GM21423 (cell line): Measurements from ENCODE around the gene DIPK1B.
"Not testable (repeated sequence)": the region's sequence is repeated elsewhere in the genome, so short reads cannot be mapped to it uniquely, and the experiment has no call there.

Experiments used
- ATAC-seq: cut with Tn5 transposase; IDR thresholded peaks from one replicate; pipeline ENCODE4 v1.9.1; 2021; ENCODE audit warnings: mild to moderate bottlenecking, moderate library complexity; ENCODE audit not compliant: unreplicated experiment

The DIPK1B gene

DNA sequence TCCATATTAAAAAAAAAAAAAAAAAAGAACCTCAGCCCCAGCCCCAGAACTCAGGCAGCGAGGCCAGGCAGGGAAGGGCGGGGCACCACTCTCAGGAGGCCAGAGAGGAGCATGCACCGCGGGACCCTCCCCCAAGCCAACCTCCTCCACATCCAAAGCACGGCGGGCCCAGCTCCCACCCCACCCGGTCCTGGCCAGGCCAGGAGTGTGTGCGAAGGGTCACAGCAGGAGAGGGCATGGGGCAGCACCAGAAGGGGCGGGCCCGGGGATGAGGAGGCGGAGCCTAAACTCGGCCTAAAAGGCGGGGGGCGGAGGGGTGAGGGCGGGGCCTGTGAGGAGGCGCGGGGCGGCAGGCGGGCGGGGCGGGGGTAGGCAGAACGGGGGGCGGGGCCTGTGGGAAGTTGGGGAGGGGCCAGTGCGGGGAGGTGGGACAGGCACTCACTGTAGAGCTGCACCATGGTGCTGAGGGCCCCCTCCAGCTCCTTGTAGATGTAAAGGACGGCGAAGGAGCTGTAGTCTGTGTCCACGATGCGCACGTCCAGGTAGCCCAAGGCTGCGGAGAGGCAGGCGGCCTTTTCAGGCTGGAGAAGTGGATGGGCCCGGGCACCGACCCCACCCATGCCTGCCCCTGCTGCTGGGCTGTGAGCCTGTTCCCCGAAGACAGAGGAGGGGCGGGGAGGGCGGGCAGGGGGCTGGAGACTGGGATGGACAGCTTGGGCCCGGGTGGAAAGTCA, 50.7 kb downstream of the DIPK1B start:
- ATAC-seq, result no peak

DNA sequence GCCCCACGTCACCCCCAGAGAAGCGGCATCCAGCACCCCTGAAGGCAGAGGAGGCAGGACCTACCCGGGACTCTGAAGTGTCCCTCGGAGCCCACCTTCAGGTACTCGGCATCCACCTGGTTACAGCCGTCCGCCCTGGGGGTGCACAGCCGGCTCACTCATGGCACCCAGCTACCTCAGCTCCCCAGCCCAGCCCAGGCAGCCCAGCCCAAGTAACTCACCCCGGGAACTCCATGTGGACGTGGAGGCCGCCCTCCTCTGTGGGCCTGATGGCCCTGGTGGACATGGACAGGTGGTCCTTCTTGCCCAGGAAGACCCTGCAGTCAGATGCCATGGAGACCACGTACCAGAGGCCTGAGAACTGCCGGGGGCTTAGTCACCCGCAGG, 51.3 kb downstream of the DIPK1B start:
- ATAC-seq, result no peak

DNA sequence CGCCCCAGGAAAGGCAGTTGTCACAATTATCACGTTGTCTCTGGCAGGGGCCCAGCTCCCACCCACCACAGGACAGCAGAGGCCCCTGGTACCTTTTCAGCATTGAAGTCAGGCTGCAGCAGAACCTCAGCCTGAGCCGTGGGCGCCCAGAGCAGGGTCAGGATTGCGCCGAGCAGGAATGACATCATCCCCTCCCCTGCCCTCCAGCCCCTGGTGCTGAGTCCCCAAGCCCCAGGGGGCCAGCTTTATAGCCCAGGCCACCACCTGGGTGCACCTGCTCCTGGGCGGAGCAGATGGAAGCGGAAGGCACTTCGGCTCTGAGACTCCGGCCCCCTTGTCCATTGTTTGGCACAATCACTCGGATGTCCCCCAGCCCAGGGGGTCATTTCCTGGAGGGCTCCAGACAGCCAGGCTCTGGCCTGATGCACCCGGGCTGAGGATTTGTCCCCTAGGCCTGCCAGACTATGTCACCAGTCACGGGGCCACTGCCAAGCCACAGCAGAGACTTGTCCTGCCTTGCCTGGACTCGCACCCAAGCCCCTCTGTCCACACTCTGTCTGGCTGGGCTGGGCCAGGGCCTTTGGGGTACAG, 52.0 kb downstream of the DIPK1B start, which contains the start of gene LCN15:
LCN15 (minus strand) TSS at position 218 of the 591 bp plus-strand sequence; CDS start at position 188, 30 bp downstream.
- no peak for ATAC-seq

DNA sequence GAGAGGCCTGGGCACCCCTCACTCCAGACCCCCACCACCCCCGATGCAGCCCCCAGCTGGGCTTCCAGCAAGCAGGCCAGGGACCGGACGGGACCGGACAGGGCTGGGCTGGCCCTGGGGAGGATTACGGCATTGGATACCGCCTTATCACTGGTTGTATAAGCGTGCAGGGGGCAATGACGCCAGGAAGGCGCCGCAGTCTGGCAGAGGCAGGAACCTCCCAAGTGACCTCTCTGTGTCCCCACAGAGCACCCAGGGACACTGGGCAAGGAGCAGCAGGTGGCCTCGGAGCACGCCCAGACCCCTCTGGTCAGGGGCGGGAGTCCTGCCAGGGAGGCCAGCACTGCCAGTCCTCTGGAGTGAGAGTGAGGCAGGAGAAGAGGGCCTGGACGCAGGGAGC, 52.7 kb downstream of the DIPK1B start:
- no peak for ATAC-seq

GRCh38 chr9:136765745-136766409, 53.5 kb downstream of the DIPK1B start:
- peak; percentile 45 for ATAC-seq

GRCh38 chr9:136766410-136767120, 54.2 kb downstream of the DIPK1B start:
- not testable (repeated sequence) for ATAC-seq

- ATAC-seq, result no peak
Measured at GRCh38 chr9:136769710-136770191, 57.4 kb downstream of the DIPK1B start.

DNA sequence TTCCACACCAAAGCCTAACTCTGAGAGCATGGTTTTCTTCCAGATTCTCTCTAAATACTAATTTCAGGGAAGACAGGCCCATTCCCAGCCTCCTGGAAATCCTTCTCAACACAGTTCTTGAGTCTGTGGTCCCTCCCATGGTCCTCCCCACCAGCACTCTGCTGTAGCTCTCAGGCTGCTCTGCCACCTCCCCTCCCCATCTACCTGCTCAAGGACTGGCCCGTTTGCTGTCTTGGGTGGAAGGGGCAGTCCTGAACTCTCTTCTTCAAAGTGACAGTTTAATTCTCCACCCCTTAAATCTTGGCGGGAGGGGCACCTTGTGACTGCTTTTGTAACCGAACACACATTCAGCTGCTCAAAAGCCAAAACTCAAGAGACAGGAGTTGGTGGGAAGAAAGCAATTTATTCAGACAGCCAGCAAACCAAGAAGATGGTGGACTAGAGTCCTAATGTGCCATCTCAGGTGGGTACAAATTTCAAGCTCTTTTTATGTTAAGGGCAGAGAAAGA, 59.6 kb downstream of the DIPK1B start:
- no peak for ATAC-seq

DNA sequence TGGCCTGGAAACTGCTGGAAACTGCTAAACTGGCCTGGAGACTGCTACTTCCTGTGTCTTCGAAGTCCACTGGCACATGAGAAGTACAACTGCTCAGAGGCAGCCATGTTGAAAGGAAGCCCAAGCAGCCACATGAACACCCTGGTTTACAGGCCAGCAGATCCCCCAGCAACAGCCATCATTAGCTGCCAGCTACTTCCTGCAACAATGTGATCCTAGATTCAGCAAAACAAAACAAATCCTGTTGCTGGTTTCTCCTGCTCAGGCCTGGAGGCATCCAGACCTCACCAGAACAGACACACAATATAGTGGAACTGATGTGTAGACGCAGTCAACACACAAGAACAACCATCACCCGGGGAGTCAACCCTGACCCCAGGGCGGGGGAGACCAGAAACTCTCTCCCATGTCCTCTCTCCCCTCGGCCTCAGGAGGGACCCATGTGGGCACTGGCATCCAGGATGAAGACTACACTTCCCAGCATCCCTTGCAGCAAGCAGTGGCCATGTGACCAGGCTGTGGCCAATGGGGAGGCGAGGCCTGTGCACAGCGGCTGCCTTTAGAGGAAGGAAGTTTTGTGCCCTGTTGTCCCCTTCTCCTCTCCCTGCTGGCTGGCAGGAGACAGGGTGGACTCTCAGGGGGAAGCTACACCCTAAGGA, 61.1 kb downstream of the DIPK1B start:
- no peak for ATAC-seq
